ENCODE measurements around the gene CXCL11. TPM values are rescaled to one million over a fixed set of nuclear protein-coding genes. Genes with fewer than 3 reads are reported as not detected.
"Not testable (repeated sequence)": the region's sequence is repeated elsewhere in the genome, so short reads cannot be mapped to it uniquely, and the experiment has no call there.

The CXCL11 gene
- total and polyA plus RNA-seq, 5 donors from 2014 or later, result not detected

- no peaks in the 10 kb centered on the region for H3K4me1 Mint-ChIP-seq
- H3K4me1 ChIP-seq (ENCODE audit: control insufficient read depth, insufficient read depth, low read length, poor library complexity, severe bottlenecking), result no peaks in the 10 kb centered on the region
- H3K9me3 ChIP-seq (ENCODE audit: control insufficient read depth in 2 of 2, low read length in 2 of 2), result no peaks in the 10 kb centered on the region
- no peak overlapping the region for H3K4me3 Mint-ChIP-seq
- H3K27ac ChIP-seq (ENCODE audit: insufficient read depth, low read length, poor library complexity, severe bottlenecking), result no peak overlapping the region
- no peak overlapping the region for H3K27ac Mint-ChIP-seq
- no peaks in the 10 kb centered on the region for H3K36me3 Mint-ChIP-seq
- ATAC-seq (ENCODE audit: low read depth in 2 of 2), result no peak
- no peak overlapping the region for H3K4me3 ChIP-seq (ENCODE audit: low read depth, low read length)
- peaks cover 0 to 2% (median 0%) of the 10 kb centered on the region in 7 donors for H3K9me3 Mint-ChIP-seq
- no peaks in the 10 kb centered on the region for H3K36me3 ChIP-seq (ENCODE audit: control insufficient read depth, insufficient read depth, low read length)
- H3K27me3 Mint-ChIP-seq, result peaks cover 32% of the 10 kb centered on the region
- no peak for DNase-seq
- H3K27me3 ChIP-seq (ENCODE audit: control insufficient read depth, insufficient read depth, low read length), result peaks cover 10% of the 10 kb centered on the region
Observed at GRCh38 chr4:76009311-76009710, 26.6 kb downstream of the CXCL11 start.

DNA sequence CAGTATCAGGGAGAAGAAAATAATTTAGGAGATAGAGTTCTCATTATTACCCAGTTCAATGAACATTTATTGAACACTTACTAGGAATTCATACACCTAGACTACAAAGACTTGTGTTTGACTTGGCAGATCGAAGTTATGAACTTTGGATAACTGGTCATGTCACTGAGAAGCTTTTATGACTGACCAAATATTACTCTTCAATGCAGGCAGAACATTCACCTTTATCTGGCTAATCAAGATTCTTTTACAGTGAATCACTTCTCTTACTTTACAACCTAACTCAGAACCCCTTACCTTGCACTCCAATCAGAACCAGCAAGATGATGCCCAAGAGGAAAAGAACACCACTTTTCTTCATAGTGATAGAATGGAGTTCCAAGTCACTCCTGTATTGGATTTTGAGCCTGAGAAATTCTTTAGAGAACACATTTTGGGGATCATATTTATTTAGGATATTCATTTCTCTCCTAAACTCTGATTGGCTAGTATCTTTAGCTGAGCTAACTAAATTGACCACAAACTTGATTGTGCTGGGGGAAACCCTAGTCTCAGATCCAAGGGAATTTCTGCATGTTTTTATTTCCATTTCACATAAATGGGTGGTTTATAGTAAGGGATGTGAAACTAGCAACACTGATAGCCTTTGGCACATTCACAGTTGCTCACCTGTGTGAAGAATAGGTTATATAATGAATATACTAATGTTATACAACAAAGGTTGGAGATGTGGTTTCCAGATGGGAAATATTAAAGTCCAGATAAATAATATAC lies 28.6 kb downstream of the CXCL11 start, which contains the start of gene CXCL9:
Gene CXCL9, minus strand, starts transcription at position 421 of the 774 bp plus-strand sequence. Its CDS starts 60 bp downstream, at position 361.
- Histone ChIP-seq H3K9me3 (ENCODE audit: control insufficient read depth in 2 of 2, low read length in 2 of 2) (no peaks in the 10 kb centered on the region), H3K4me1 (ENCODE audit: control insufficient read depth, insufficient read depth, low read length, poor library complexity, severe bottlenecking) (no peaks in the 10 kb centered on the region), H3K36me3 (ENCODE audit: control insufficient read depth, insufficient read depth, low read length) (no peaks in the 10 kb centered on the region), H3K4me3 (ENCODE audit: low read depth, low read length) (no peak within 1 kb of the TSS), H3K27ac (ENCODE audit: insufficient read depth, low read length, poor library complexity, severe bottlenecking) (no peak within 1 kb of the TSS), H3K27me3 (ENCODE audit: control insufficient read depth, insufficient read depth, low read length) (peaks cover 13% of the 10 kb centered on the region)
- Mint-ChIP-seq H3K27ac (no peak within 1 kb of the TSS), H3K4me1 (no peaks in the 10 kb centered on the region), H3K9me3 (peaks cover 0 to 2% (median 0%) of the 10 kb centered on the region in 7 donors), H3K27me3 (peaks cover 35% of the 10 kb centered on the region), H3K36me3 (no peaks in the 10 kb centered on the region), H3K4me3 (no peak within 1 kb of the TSS)
- DNase-seq (no peak), ATAC-seq (ENCODE audit: low read depth in 2 of 2) (no peak)

GRCh38 chr4:76003620-76004019 lies 32.2 kb downstream of the CXCL11 start:
- Histone ChIP-seq H3K27me3 (ENCODE audit: control insufficient read depth, insufficient read depth, low read length) (peaks cover 10% of the 10 kb centered on the region), H3K4me1 (ENCODE audit: control insufficient read depth, insufficient read depth, low read length, poor library complexity, severe bottlenecking) (no peaks in the 10 kb centered on the region), H3K36me3 (ENCODE audit: control insufficient read depth, insufficient read depth, low read length) (no peaks in the 10 kb centered on the region), H3K9me3 (ENCODE audit: control insufficient read depth in 2 of 2, low read length in 2 of 2) (no peaks in the 10 kb centered on the region), H3K4me3 (ENCODE audit: low read depth, low read length) (no peak overlapping the region), H3K27ac (ENCODE audit: insufficient read depth, low read length, poor library complexity, severe bottlenecking) (no peak overlapping the region)
- no peaks in the 10 kb centered on the region for H3K9me3 Mint-ChIP-seq
- no peaks in the 10 kb centered on the region for H3K36me3 Mint-ChIP-seq
- peaks cover 24% of the 10 kb centered on the region for H3K27me3 Mint-ChIP-seq
- no peak for DNase-seq
- no peak overlapping the region for H3K27ac Mint-ChIP-seq
- H3K4me3 Mint-ChIP-seq, result no peak overlapping the region
- H3K4me1 Mint-ChIP-seq, result no peaks in the 10 kb centered on the region
- ATAC-seq (ENCODE audit: low read depth in 2 of 2), result no peak

DNA sequence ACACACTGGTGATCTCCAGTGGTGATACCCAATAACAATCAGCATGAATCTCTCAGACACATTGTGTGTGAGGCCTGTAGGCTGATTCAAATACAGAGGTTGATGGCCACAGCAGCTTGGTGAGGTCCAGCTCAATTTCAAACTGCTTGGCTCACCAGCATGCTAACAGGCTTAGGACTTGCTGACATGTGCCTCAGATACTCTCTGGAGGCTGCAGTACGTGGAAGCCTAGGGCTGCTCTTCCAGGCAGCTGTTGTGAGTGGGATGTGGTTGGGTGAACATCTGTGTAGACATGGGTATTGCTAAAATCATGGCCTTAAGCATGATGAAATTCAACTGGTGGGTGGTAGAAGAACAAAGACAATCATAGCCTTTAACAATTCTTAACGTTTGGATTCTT lies 32.8 kb downstream of the CXCL11 start:
- H3K36me3 Mint-ChIP-seq, result no peaks in the 10 kb centered on the region
- no peak overlapping the region for H3K27ac Mint-ChIP-seq
- H3K27me3 Mint-ChIP-seq, result peaks cover 24% of the 10 kb centered on the region
- no peak overlapping the region for H3K4me3 Mint-ChIP-seq
- ATAC-seq (ENCODE audit: low read depth in 2 of 2), result no peak
- no peak for DNase-seq
- Histone ChIP-seq H3K27me3 (ENCODE audit: control insufficient read depth, insufficient read depth, low read length) (peaks cover 10% of the 10 kb centered on the region), H3K27ac (ENCODE audit: insufficient read depth, low read length, poor library complexity, severe bottlenecking) (no peak overlapping the region), H3K9me3 (ENCODE audit: control insufficient read depth in 2 of 2, low read length in 2 of 2) (no peaks in the 10 kb centered on the region), H3K4me1 (ENCODE audit: control insufficient read depth, insufficient read depth, low read length, poor library complexity, severe bottlenecking) (no peaks in the 10 kb centered on the region), H3K4me3 (ENCODE audit: low read depth, low read length) (no peak overlapping the region), H3K36me3 (ENCODE audit: control insufficient read depth, insufficient read depth, low read length) (no peaks in the 10 kb centered on the region)
- H3K4me1 Mint-ChIP-seq, result no peaks in the 10 kb centered on the region
- H3K9me3 Mint-ChIP-seq, result no peaks in the 10 kb centered on the region

DNA sequence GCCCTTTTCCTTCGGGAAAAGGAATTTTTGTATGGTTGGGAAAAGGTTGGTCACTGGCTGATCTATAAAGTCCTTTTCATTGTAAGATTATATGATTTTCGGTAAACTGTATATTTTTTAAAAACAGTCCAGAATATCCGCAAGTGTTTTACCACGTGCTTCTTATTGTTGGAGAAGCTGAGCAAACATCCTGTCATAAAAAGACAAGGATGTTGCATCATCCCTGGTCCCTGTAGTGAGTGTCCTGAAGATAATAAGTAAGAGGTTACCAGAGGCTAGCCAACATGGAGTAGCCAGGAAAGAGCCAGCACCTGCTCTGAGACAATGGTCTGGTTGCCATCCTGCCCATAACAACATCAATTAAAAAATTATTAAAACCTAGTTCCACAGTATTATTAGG lies 33.7 kb downstream of the CXCL11 start:
- H3K4me1 Mint-ChIP-seq, result no peaks in the 10 kb centered on the region
- H3K27me3 ChIP-seq (ENCODE audit: control insufficient read depth, insufficient read depth, low read length), result peaks cover 10% of the 10 kb centered on the region
- H3K27me3 Mint-ChIP-seq, result peaks cover 21% of the 10 kb centered on the region
- H3K36me3 ChIP-seq (ENCODE audit: control insufficient read depth, insufficient read depth, low read length), result no peaks in the 10 kb centered on the region
- no peak overlapping the region for H3K4me3 Mint-ChIP-seq
- H3K27ac Mint-ChIP-seq, result no peak overlapping the region
- no peaks in the 10 kb centered on the region for H3K9me3 ChIP-seq (ENCODE audit: control insufficient read depth in 2 of 2, low read length in 2 of 2)
- no peak overlapping the region for H3K27ac ChIP-seq (ENCODE audit: insufficient read depth, low read length, poor library complexity, severe bottlenecking)
- DNase-seq, result no peak
- H3K4me1 ChIP-seq (ENCODE audit: control insufficient read depth, insufficient read depth, low read length, poor library complexity, severe bottlenecking), result no peaks in the 10 kb centered on the region
- H3K36me3 Mint-ChIP-seq, result no peaks in the 10 kb centered on the region
- no peak overlapping the region for H3K4me3 ChIP-seq (ENCODE audit: low read depth, low read length)
- H3K9me3 Mint-ChIP-seq, result no peaks in the 10 kb centered on the region
- ATAC-seq (ENCODE audit: low read depth in 2 of 2), result no peak

GRCh38 chr4:76001700-76002099 lies 34.2 kb downstream of the CXCL11 start:
- no peak overlapping the region for H3K4me3 ChIP-seq (ENCODE audit: low read depth, low read length)
- DNase-seq (no peak), ATAC-seq (ENCODE audit: low read depth in 2 of 2) (no peak)
- no peak overlapping the region for H3K4me3 Mint-ChIP-seq
- peaks cover 10% of the 10 kb centered on the region for H3K27me3 ChIP-seq (ENCODE audit: control insufficient read depth, insufficient read depth, low read length)
- no peaks in the 10 kb centered on the region for H3K36me3 Mint-ChIP-seq
- H3K27ac Mint-ChIP-seq, result no peak overlapping the region
- peaks cover 17% of the 10 kb centered on the region for H3K27me3 Mint-ChIP-seq
- H3K27ac ChIP-seq (ENCODE audit: insufficient read depth, low read length, poor library complexity, severe bottlenecking), result no peak overlapping the region
- H3K4me1 Mint-ChIP-seq, result no peaks in the 10 kb centered on the region
- H3K9me3 ChIP-seq (ENCODE audit: control insufficient read depth in 2 of 2, low read length in 2 of 2), result no peaks in the 10 kb centered on the region
- no peaks in the 10 kb centered on the region for H3K36me3 ChIP-seq (ENCODE audit: control insufficient read depth, insufficient read depth, low read length)
- H3K4me1 ChIP-seq (ENCODE audit: control insufficient read depth, insufficient read depth, low read length, poor library complexity, severe bottlenecking), result no peaks in the 10 kb centered on the region
- no peaks in the 10 kb centered on the region for H3K9me3 Mint-ChIP-seq

DNA sequence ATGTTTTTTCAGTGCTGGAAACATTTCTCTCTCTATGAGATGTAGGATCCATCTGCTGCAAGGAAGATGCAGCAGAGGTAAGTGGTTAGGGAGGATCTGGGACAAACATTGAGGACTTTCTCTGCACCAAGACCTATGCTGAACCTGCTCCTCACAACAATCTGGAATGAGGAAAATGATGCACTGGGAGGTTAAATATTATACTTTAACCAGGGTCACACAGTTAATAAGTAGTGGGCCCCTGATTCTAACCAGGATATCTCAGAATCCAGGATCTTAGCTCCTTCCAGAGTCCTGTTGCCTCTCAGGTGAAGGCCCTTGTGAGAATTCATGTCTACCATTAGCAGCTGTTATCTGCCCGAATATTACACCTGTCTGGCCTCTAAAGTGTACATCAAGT lies 35.6 kb downstream of the CXCL11 start:
- Histone ChIP-seq H3K4me1 (ENCODE audit: control insufficient read depth, insufficient read depth, low read length, poor library complexity, severe bottlenecking) (no peaks in the 10 kb centered on the region), H3K27ac (ENCODE audit: insufficient read depth, low read length, poor library complexity, severe bottlenecking) (no peak overlapping the region), H3K27me3 (ENCODE audit: control insufficient read depth, insufficient read depth, low read length) (peaks cover 2% of the 10 kb centered on the region), H3K4me3 (ENCODE audit: low read depth, low read length) (no peak overlapping the region), H3K36me3 (ENCODE audit: control insufficient read depth, insufficient read depth, low read length) (no peaks in the 10 kb centered on the region), H3K9me3 (ENCODE audit: control insufficient read depth in 2 of 2, low read length in 2 of 2) (no peaks in the 10 kb centered on the region)
- no peaks in the 10 kb centered on the region for H3K9me3 Mint-ChIP-seq
- ATAC-seq (ENCODE audit: low read depth in 2 of 2) (no peak), DNase-seq (no peak)
- H3K27me3 Mint-ChIP-seq, result peaks cover 12% of the 10 kb centered on the region
- H3K4me3 Mint-ChIP-seq, result no peak overlapping the region
- H3K27ac Mint-ChIP-seq, result no peak overlapping the region
- no peaks in the 10 kb centered on the region for H3K36me3 Mint-ChIP-seq
- no peaks in the 10 kb centered on the region for H3K4me1 Mint-ChIP-seq

GRCh38 chr4:75998525-75999147 lies 37.2 kb downstream of the CXCL11 start:
- not testable (repeated sequence) for H3K36me3 Mint-ChIP-seq; H3K4me1 Mint-ChIP-seq; H3K27me3 Mint-ChIP-seq; H3K4me3 Mint-ChIP-seq; H3K9me3 Mint-ChIP-seq; H3K27ac ChIP-seq (ENCODE audit: insufficient read depth, low read length, poor library complexity, severe bottlenecking); H3K4me3 ChIP-seq (ENCODE audit: low read depth, low read length); H3K27me3 ChIP-seq (ENCODE audit: control insufficient read depth, insufficient read depth, low read length); H3K9me3 ChIP-seq (ENCODE audit: control insufficient read depth in 2 of 2, low read length in 2 of 2); DNase-seq; H3K36me3 ChIP-seq (ENCODE audit: control insufficient read depth, insufficient read depth, low read length); ATAC-seq (ENCODE audit: low read depth in 2 of 2); H3K4me1 ChIP-seq (ENCODE audit: control insufficient read depth, insufficient read depth, low read length, poor library complexity, severe bottlenecking); H3K27ac Mint-ChIP-seq
